ENCODE measurements around the gene TMX2.

- TF ChIP-seq POLR2A (IDR thresholded peaks at IDR 0.05) = no peak
- no peak for TF ChIP-seq CTCF (IDR thresholded peaks at IDR 0.05)
Observed at GRCh38 chr11:57681168-57681567, 31.2 kb upstream of the TMX2 start.
